K562 (cell line): ENCODE results near the gene SYNGR1. TPM values are rescaled to one million over a fixed set of nuclear protein-coding genes. Genes with fewer than 3 reads are reported as not detected.

Experiments
- ATAC-seq: fragments of 200-7000 bp; cut with Tn5 transposase; 3 replicates; pipeline ENCODE4 v1.9.1; 2020; ENCODE audit warnings: moderate library complexity
- BruUV-seq: library from RNA; stranded (reverse); fragments of 400-500 nt; replicated peaks from 2 replicates; lab custom pipeline; 2021; lab: Mats Ljungman, UMichigan
- CTCF ChIA-PET: fragments of 300-600 bp; formaldehyde crosslinking; extraction: SDS; loops from one replicate; lab custom pipeline; 2021; ENCODE audit warnings: low intra/inter-chr PET ratio; lab: Yijun Ruan, JAX
- POLR2A ChIA-PET: fragments of 300-600, 350-650 bp; sonication (Branson Sonifier 250); formaldehyde crosslinking; extraction: SDS; loops from one replicate; lab custom pipeline; 2021; ENCODE audit warnings: antibody characterized with exemption, inconsistent platforms; lab: Yijun Ruan, JAX
- DNase-seq, 4 experiments: peaks; one replicate each; pipeline versions ENCODE4 v3.0.0 to v3.0.0-alpha.2; 2011 to 2018; ENCODE audit warnings: low spot score in 3 of 4, mixed read lengths in 3 of 4; ENCODE audit errors: extremely low read depth in 1 of 4
- FAIRE-seq: peaks from 2 replicates; lab custom pipeline; 2011; peaks lifted over from hg19 to GRCh38; lab: Jason Lieb, UNC
- H2AFZ ChIP-seq: 2 replicates; pipeline ENCODE4 v1.6.0; 2011; ENCODE audit warnings: low read depth, low read length, control low read depth, inconsistent platforms
- H3K27ac ChIP-seq: fragments of 200-600 bp; 3 replicates; pipeline ENCODE4 v1.8.0; 2011; ENCODE audit warnings: low read depth, mild to moderate bottlenecking, control low read depth, inconsistent platforms, low read length, moderate library complexity, mixed read lengths; ENCODE audit errors: extremely low read depth
- H3K27me3 ChIP-seq, 2 experiments: fragments of 300-600 bp in 1 of 2; 2 replicates in 1 of 2; 3 replicates in 1 of 2; pipeline versions ENCODE4 v1.6.0 to v1.8.0; 2011; ENCODE audit warnings: inconsistent platforms in 2 of 2, low read length in 2 of 2, mild to moderate bottlenecking in 1 of 2, mixed read lengths in 1 of 2, moderate library complexity in 1 of 2; ENCODE audit not compliant: control insufficient read depth in 2 of 2, insufficient read depth in 2 of 2
- H3K36me3 ChIP-seq: fragments of 300-600 bp; 3 replicates; pipeline ENCODE4 v1.8.0; 2011; ENCODE audit warnings: mild to moderate bottlenecking, low read length, inconsistent platforms; ENCODE audit not compliant: control insufficient read depth, insufficient read depth
- H3K4me1 ChIP-seq, 2 experiments: fragments of 200-600 bp in 1 of 2; replicated peaks in 1 of 2; 2 replicates in 1 of 2; 3 replicates in 1 of 2; pipeline versions ENCODE4 v1.5.1 to v1.8.0; 2011; ENCODE audit warnings: inconsistent platforms in 2 of 2, low read length in 2 of 2, mild to moderate bottlenecking in 1 of 2, mixed read lengths in 1 of 2, moderate library complexity in 1 of 2; ENCODE audit not compliant: control insufficient read depth in 2 of 2, insufficient read depth in 2 of 2
- H3K4me2 ChIP-seq: 2 replicates; pipeline ENCODE4 v1.6.1; 2011; ENCODE audit warnings: low read length, control low read depth, inconsistent platforms, mixed read lengths; ENCODE audit not compliant: insufficient read depth
- H3K4me3 ChIP-seq: fragments of 200-600 bp; sonication (generic), shearing (Covaris generic); 2 replicates; pipeline ENCODE4 v1.5.1; 2016; ENCODE audit warnings: control low read depth, inconsistent platforms
- H3K79me2 ChIP-seq: fragments of 200-600 bp; 3 replicates; pipeline ENCODE4 v1.8.0; 2011; ENCODE audit warnings: low read length, inconsistent platforms; ENCODE audit not compliant: control insufficient read depth, insufficient read depth
- H3K9ac ChIP-seq, 2 experiments: 2 replicates each; pipeline versions ENCODE4 v1.6.0 to v1.6.1; 2011; ENCODE audit warnings: low read depth in 2 of 2, low read length in 2 of 2, control low read depth in 1 of 2, inconsistent platforms in 1 of 2, mild to moderate bottlenecking in 1 of 2, mixed read lengths in 1 of 2; ENCODE audit not compliant: insufficient read depth in 1 of 2
- H3K9me1 ChIP-seq: one replicate; pipeline ENCODE4 v1.6.0; 2011; ENCODE audit warnings: inconsistent platforms, mild to moderate bottlenecking, low read length, moderate library complexity; ENCODE audit not compliant: control insufficient read depth, insufficient read depth
- H3K9me3 ChIP-seq: replicated peaks from 2 replicates; pipeline ENCODE4 v1.5.1; 2011; ENCODE audit warnings: low read depth, low read length, inconsistent platforms; ENCODE audit not compliant: control insufficient read depth, insufficient read depth
- H4K20me1 ChIP-seq: replicated peaks from 2 replicates; pipeline ENCODE4 v1.6.1; 2011; ENCODE audit warnings: low read length, inconsistent platforms, mixed read lengths; ENCODE audit not compliant: control insufficient read depth, insufficient read depth
- CBFA2T3 ChIP-seq: fragments of 450-650 bp; IDR thresholded peaks from 2 replicates; pipeline ENCODE4 v1.6.1; 2017
- CTCFL ChIP-seq: IDR thresholded peaks from 2 replicates; pipeline ENCODE4 v1.6.1; 2011; ENCODE audit warnings: borderline replicate concordance, low read depth, mild to moderate bottlenecking, moderate library complexity, low read length; ENCODE audit not compliant: insufficient read depth, poor library complexity, severe bottlenecking
- DPF2 ChIP-seq: fragments of 450-650 bp; IDR thresholded peaks from 2 replicates; pipeline ENCODE4 v1.6.1; 2016
- HDAC8 ChIP-seq: fragments of 450-650 bp; IDR thresholded peaks from 2 replicates; pipeline ENCODE4 v1.6.1; 2016; ENCODE audit warnings: mild to moderate bottlenecking, missing genetic modification characterization, moderate library complexity, missing compliant biosample characterization
- KAT8 ChIP-seq: fragments of 450-650 bp; IDR thresholded peaks from 2 replicates; pipeline ENCODE4 v1.6.1; 2016; ENCODE audit warnings: low read depth, mild to moderate bottlenecking
- MAFG ChIP-seq: fragments of 450-650 bp; conservative IDR thresholded peaks from 2 replicates; pipeline ENCODE4 v1.6.1; 2016; ENCODE audit warnings: missing genetic modification characterization, missing compliant biosample characterization
- NFE2 ChIP-seq: IDR thresholded peaks from 2 replicates; pipeline ENCODE4 v1.6.1; 2014; ENCODE audit warnings: antibody characterized with exemption, low read depth
- NFIC ChIP-seq: fragments of 450-650 bp; IDR thresholded peaks from 2 replicates; pipeline ENCODE4 v1.6.1; 2017; ENCODE audit warnings: mild to moderate bottlenecking, inconsistent platforms
- NRF1 ChIP-seq, 2 experiments: fragments of 450-650 bp; IDR thresholded peaks in 1 of 2; conservative IDR thresholded peaks in 1 of 2; 2 replicates each; pipeline ENCODE4 v1.6.1; 2014; ENCODE audit warnings: mild to moderate bottlenecking in 2 of 2
- ZNF224 ChIP-seq: sonication (generic); formaldehyde crosslinking; IDR thresholded peaks from 2 replicates; pipeline ENCODE4 v1.8.0; 2022; ENCODE audit warnings: mild to moderate bottlenecking, missing genetic modification reagents
- WGBS: fragments of 100-300 bp; shearing (Covaris generic); methylation state at CpG from one replicate; pipeline ENCODE4 v1.1.6; 2016; ENCODE audit warnings: low coverage, mixed read lengths; ENCODE audit not compliant: insufficient coverage; ENCODE audit errors: missing lambda C conversion rate; 5-methylcytosine and 5-hydroxymethylcytosine counted together
- in situ Hi-C: fragments of 300-500 bp; cut with MboI; formaldehyde crosslinking; loops from 4 replicates; pipeline ENCODE4 v1.15.0; 2018; ENCODE audit warnings: inconsistent platforms, mixed read lengths
- intact Hi-C: fragments of 100-400 bp; cut with micrococcal nuclease; formaldehyde crosslinking; loops from 2 replicates; pipeline ENCODE4 v1.14.2; 2022
- polyA plus RNA-seq, 8 experiments: library from polyadenylated mRNA; depleted of rRNA in 4 of 8; stranded (reverse) in 5 of 8; unstranded in 3 of 8; fragments of >200 nt; fragmentation: Nextera tagmentation in 2 of 8; fragmentation: Illumina TruSeq in 1 of 8; extraction: Ambion mirVana in 2 of 8; extraction: Trizol in 1 of 8; gene quantifications; 2 replicates each; pipeline versions ENCODE4 v1.2.1 to v1.2.3, GENCODE V29; 2011 to 2014; ENCODE audit warnings: inconsistent platforms in 1 of 8, missing spikeins in 1 of 8
- total RNA-seq, 7 experiments: library from RNA; depleted of rRNA in 6 of 7; stranded (reverse); fragments of >200 nt in 6 of 7; fragmentation: Illumina TruSeq in 2 of 7; extraction: Trizol in 2 of 7; gene quantifications; 2 replicates each; pipeline versions ENCODE4 v1.2.1 to v1.2.3, GENCODE V29; 2011 to 2021; ENCODE audit warnings: low replicate concordance in 1 of 7
- TF ChIP-seq, protein P1 (sequence below): fragments of 450-650 bp; IDR thresholded peaks from 2 replicates; pipeline ENCODE4 v1.6.1; 2018; ENCODE audit not compliant: partially characterized antibody

The SYNGR1 gene
- total and polyA plus RNA-seq, 9 of the 15 experiments (the other 6 are each of a cell fraction or from before 2014, with no cell fraction given), result 1.8 to 15.9 (median 5.5) TPM

DNA sequence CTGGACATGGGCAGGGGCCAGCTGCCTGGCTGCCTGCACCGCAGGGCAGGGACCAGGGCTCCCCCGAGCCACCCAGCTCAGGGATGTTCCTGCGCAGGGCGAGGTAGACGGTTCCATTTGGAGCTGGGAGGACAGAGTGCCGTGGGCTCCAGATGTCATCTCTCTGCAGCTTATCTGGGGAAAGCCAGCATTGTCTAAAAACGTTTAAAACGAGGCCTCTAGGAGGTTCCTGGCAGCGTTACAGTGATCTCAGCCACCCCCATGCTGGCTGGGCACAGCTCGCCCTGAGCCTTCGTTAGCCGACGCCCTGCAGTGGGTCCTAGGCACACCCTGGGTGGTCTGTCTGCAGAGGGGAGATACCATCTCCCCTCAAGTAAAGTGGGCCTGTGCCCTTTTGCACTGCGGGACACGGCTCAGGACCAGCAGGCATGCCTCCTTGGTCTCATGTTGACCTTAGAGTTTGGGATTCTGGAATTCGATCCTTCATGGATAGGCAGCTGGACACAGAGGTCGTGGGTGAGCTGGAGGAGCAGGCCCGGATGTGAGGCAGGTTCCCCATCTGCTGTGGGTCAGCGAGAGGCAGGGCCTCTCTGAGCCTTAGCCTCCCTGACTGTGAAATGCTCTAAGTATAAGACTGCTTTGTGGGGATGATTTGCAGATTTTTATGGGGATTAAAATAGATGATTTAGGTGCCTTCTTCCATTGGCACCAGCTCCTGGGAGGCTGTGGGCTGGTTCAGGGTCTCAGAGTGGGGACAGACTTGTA, 14.1 kb downstream of the SYNGR1 start:
- DNase-seq (peak; percentile 39 to 45 (median 42)), FAIRE-seq (peak; percentile 44), ATAC-seq (peak; percentile 68)
- POLR2A ChIA-PET, result interaction anchor here (0.6 to 1.3 kb wide), 4 partner anchors 15 to 47 kb away, joined by 3 to 5 read pairs (median 4); no protein-coding TSS in a partner anchor
- Histone ChIP-seq H3K9me1 (no peaks in the 10 kb centered on the region), H3K79me2 (no peaks in the 10 kb centered on the region), H3K4me2 (peak overlapping the region; percentile 18; the same call in 1 of the 2 replicates), H3K27me3 (no peaks in the 10 kb centered on the region), H3K36me3 (no peaks in the 10 kb centered on the region), H4K20me1 (no peaks in the 10 kb centered on the region), H3K9ac (peak overlapping the region; percentile 21 to 91; a peak in 3 of 4 replicates), H3K9me3 (no peaks in the 10 kb centered on the region), H3K4me1 (peaks cover 18 to 35% of the 10 kb centered on the region in 2 experiments; a peak in 4 of 5 replicates), H3K27ac (peak overlapping the region; percentile 38; the same call in 2 of the 3 replicates), H3K4me3 (no peak overlapping the region), H2AFZ (0 out of 2 replicates have a peak overlapping the region, but pooled peaks have one; percentile 35)
- intact Hi-C loops (no loop called here), in situ Hi-C loops (no loop called here)
- no TSS peak for BruUV-seq
- CTCF ChIA-PET, result no interaction called here
- WGBS, result 12% methylated on average over 19 of the region's 19 CpGs
- TF ChIP-seq CBFA2T3 (peak; percentile 62), DPF2 (peak; percentile 41; the same call in 1 of the 2 replicates), HDAC8 (tag) (no peak), KAT8 (no peak), NFE2 (0 out of 2 replicates have a peak, but pooled peaks have one; percentile 23), ZNF224 (no peak), MAFG (tag) (peak; percentile 41; the same call in 1 of the 2 replicates), NRF1 (conservative IDR thresholded peaks at IDR 0.05 in 1 of 2, IDR thresholded peaks at IDR 0.05 in 1 of 2) (peak; percentile 67 to 72), CTCFL (no peak), NFIC (peak; percentile 26; the same call in 1 of the 2 replicates)
- TF ChIP-seq, protein P1, sequence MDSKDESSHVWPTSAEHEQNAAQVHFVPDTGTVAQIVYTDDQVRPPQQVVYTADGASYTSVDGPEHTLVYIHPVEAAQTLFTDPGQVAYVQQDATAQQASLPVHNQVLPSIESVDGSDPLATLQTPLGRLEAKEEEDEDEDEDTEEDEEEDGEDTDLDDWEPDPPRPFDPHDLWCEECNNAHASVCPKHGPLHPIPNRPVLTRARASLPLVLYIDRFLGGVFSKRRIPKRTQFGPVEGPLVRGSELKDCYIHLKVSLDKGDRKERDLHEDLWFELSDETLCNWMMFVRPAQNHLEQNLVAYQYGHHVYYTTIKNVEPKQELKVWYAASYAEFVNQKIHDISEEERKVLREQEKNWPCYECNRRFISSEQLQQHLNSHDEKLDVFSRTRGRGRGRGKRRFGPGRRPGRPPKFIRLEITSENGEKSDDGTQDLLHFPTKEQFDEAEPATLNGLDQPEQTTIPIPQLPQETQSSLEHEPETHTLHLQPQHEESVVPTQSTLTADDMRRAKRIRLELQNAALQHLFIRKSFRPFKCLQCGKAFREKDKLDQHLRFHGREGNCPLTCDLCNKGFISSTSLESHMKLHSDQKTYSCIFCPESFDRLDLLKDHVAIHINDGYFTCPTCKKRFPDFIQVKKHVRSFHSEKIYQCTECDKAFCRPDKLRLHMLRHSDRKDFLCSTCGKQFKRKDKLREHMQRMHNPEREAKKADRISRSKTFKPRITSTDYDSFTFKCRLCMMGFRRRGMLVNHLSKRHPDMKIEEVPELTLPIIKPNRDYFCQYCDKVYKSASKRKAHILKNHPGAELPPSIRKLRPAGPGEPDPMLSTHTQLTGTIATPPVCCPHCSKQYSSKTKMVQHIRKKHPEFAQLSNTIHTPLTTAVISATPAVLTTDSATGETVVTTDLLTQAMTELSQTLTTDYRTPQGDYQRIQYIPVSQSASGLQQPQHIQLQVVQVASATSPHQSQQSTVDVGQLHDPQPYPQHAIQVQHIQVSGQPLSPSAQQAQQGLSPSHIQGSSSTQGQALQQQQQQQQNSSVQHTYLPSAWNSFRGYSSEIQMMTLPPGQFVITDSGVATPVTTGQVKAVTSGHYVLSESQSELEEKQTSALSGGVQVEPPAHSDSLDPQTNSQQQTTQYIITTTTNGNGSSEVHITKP, result peak; percentile 54
